H9 (cell line): ENCODE measurements around the gene ARHGAP26. TPM values are rescaled to one million over a fixed set of nuclear protein-coding genes. Genes with fewer than 3 reads are reported as not detected.

Experiments used
- DNase-seq: peaks from one replicate; pipeline ENCODE4 v3.0.0-alpha.2; 2017
- H2AFZ ChIP-seq: one replicate; pipeline ENCODE4 v1.6.1; 2013; ENCODE audit warnings: mild to moderate bottlenecking, low read length, control low read depth, moderate library complexity
- H2AK5ac ChIP-seq: 2 replicates; pipeline ENCODE4 v1.6.1; 2013; ENCODE audit warnings: low read length, control low read depth, mixed read lengths; ENCODE audit not compliant: insufficient read length
- H2BK120ac ChIP-seq: one replicate; pipeline ENCODE4 v1.6.1; 2013; ENCODE audit warnings: low read depth, mild to moderate bottlenecking, low read length, control low read depth, inconsistent platforms; ENCODE audit not compliant: poor library complexity, severe bottlenecking
- H2BK12ac ChIP-seq: 2 replicates; pipeline ENCODE4 v1.6.1; 2013; ENCODE audit warnings: low read length, control low read depth, mixed read lengths, low read depth; ENCODE audit not compliant: insufficient read length
- H2BK15ac ChIP-seq: 2 replicates; pipeline ENCODE4 v1.6.1; 2013; ENCODE audit warnings: low read depth, low read length, control low read depth
- H2BK20ac ChIP-seq: one replicate; pipeline ENCODE4 v1.6.1; 2013; ENCODE audit warnings: low read depth, mild to moderate bottlenecking, low read length, control low read depth, inconsistent platforms; ENCODE audit not compliant: poor library complexity, severe bottlenecking
- H2BK5ac ChIP-seq: 2 replicates; pipeline ENCODE4 v1.6.1; 2013; ENCODE audit warnings: low read length, control low read depth, mixed read lengths; ENCODE audit not compliant: insufficient read length
- H3K14ac ChIP-seq: 2 replicates; pipeline ENCODE4 v1.6.1; 2013; ENCODE audit warnings: low read length, control low read depth; ENCODE audit not compliant: insufficient read depth
- H3K18ac ChIP-seq: 2 replicates; pipeline ENCODE4 v1.6.1; 2013; ENCODE audit warnings: low read depth, mild to moderate bottlenecking, mixed read lengths, low read length, control low read depth; ENCODE audit not compliant: insufficient read length
- H3K23ac ChIP-seq: 2 replicates; pipeline ENCODE4 v1.6.1; 2013; ENCODE audit warnings: low read length, control low read depth, mixed read lengths, low read depth; ENCODE audit not compliant: insufficient read length
- H3K23me2 ChIP-seq: 2 replicates; pipeline ENCODE4 v1.6.1; 2013; ENCODE audit warnings: low read depth, mild to moderate bottlenecking, mixed read lengths, low read length, control low read depth; ENCODE audit not compliant: insufficient read length, poor library complexity, severe bottlenecking
- H3K27ac ChIP-seq: 2 replicates; pipeline ENCODE4 v1.5.1; 2013; ENCODE audit warnings: low read length, control low read depth, mixed read lengths, low read depth; ENCODE audit not compliant: insufficient read length
- H3K27me3 ChIP-seq: 2 replicates; pipeline ENCODE4 v1.6.1; 2013; ENCODE audit warnings: low read length, control low read depth, inconsistent platforms; ENCODE audit not compliant: insufficient read depth
- H3K4ac ChIP-seq: 2 replicates; pipeline ENCODE4 v1.6.1; 2013; ENCODE audit warnings: low read depth, mild to moderate bottlenecking, control low read depth, inconsistent platforms, low read length, moderate library complexity
- H3K4me1 ChIP-seq: 2 replicates; pipeline ENCODE4 v1.6.1; 2013; ENCODE audit warnings: low read length, control low read depth, inconsistent platforms; ENCODE audit not compliant: insufficient read depth
- H3K4me2 ChIP-seq: 2 replicates; pipeline ENCODE4 v1.6.1; 2013; ENCODE audit warnings: low read length, control low read depth, mixed read lengths; ENCODE audit not compliant: insufficient read length, insufficient read depth
- H3K56ac ChIP-seq: 2 replicates; pipeline ENCODE4 v1.6.1; 2013; ENCODE audit warnings: low read depth, mild to moderate bottlenecking, mixed read lengths, low read length, control low read depth; ENCODE audit not compliant: insufficient read length
- H3K79me1 ChIP-seq: 2 replicates; pipeline ENCODE4 v1.6.1; 2013; ENCODE audit warnings: low read depth, mild to moderate bottlenecking, moderate library complexity, low read length, control low read depth, inconsistent platforms; ENCODE audit not compliant: insufficient read depth, poor library complexity, severe bottlenecking
- H3K79me2 ChIP-seq: 2 replicates; pipeline ENCODE4 v1.6.1; 2013; ENCODE audit warnings: low read length, control low read depth, inconsistent platforms; ENCODE audit not compliant: insufficient read depth
- H3K9ac ChIP-seq: 2 replicates; pipeline ENCODE4 v1.6.1; 2013; ENCODE audit warnings: low read length, control low read depth, mixed read lengths; ENCODE audit not compliant: insufficient read length; ENCODE audit errors: extremely low read depth
- H3K9me3 ChIP-seq: one replicate; pipeline ENCODE4 v1.6.1; 2013; ENCODE audit warnings: low read depth, low read length, inconsistent platforms; ENCODE audit not compliant: control insufficient read depth
- H3T11ph ChIP-seq: one replicate; pipeline ENCODE4 v1.6.1; 2013; ENCODE audit warnings: mild to moderate bottlenecking, low read length, control low read depth, inconsistent platforms
- H4K20me1 ChIP-seq: one replicate; pipeline ENCODE4 v1.6.1; 2013; ENCODE audit not compliant: control insufficient read depth, insufficient read length, insufficient read depth
- H4K5ac ChIP-seq: 2 replicates; pipeline ENCODE4 v1.6.1; 2013; ENCODE audit warnings: low read depth, mild to moderate bottlenecking, mixed read lengths, low read length, control low read depth; ENCODE audit not compliant: insufficient read length
- H4K8ac ChIP-seq: replicated peaks from 2 replicates; pipeline ENCODE4 v1.6.1; 2013; ENCODE audit warnings: low read length, control low read depth, mixed read lengths, low read depth; ENCODE audit not compliant: insufficient read length
- H4K91ac ChIP-seq: 2 replicates; pipeline ENCODE4 v1.6.1; 2013; ENCODE audit warnings: low read depth, mild to moderate bottlenecking, moderate library complexity, mixed read lengths, low read length, control low read depth; ENCODE audit not compliant: insufficient read length
- H3K27ac Mint-ChIP-seq, 3 experiments: 2 replicates in 2 of 3; 3 replicates in 1 of 3; pipeline ENCODE4 v1.8.0; 2020 to 2021; ENCODE audit warnings: mixed read lengths in 3 of 3, mild to moderate bottlenecking in 1 of 3, moderate library complexity in 1 of 3
- H3K27me3 Mint-ChIP-seq: 2 replicates; pipeline ENCODE4 v1.8.0; 2021; ENCODE audit warnings: low read depth, mild to moderate bottlenecking, moderate library complexity, mixed read lengths
- H3K36me3 Mint-ChIP-seq, 3 experiments: 2 replicates in 2 of 3; 3 replicates in 1 of 3; pipeline ENCODE4 v1.8.0; 2020 to 2021; ENCODE audit warnings: low read depth in 3 of 3, mixed read lengths in 3 of 3; ENCODE audit not compliant: insufficient read depth in 1 of 3
- H3K4me1 Mint-ChIP-seq, 2 experiments: 2 replicates each; pipeline ENCODE4 v1.8.0; 2020; ENCODE audit warnings: mixed read lengths in 2 of 2
- H3K4me3 Mint-ChIP-seq, 2 experiments: 2 replicates in 1 of 2; 3 replicates in 1 of 2; pipeline ENCODE4 v1.8.0; 2020 to 2021; ENCODE audit warnings: mild to moderate bottlenecking in 2 of 2, mixed read lengths in 2 of 2, moderate library complexity in 1 of 2
- H3K9me3 Mint-ChIP-seq, 2 experiments: 2 replicates in 1 of 2; 3 replicates in 1 of 2; pipeline ENCODE4 v1.8.0; 2020; ENCODE audit warnings: mild to moderate bottlenecking in 2 of 2, mixed read lengths in 2 of 2, moderate library complexity in 1 of 2
- CTCF ChIP-seq: fragments of 200-600 bp; sonication (generic); conservative IDR thresholded peaks from 3 replicates; pipeline ENCODE4 v1.8.0; 2021; ENCODE audit warnings: antibody characterized with exemption, mild to moderate bottlenecking
- WGBS: extraction: QIAGEN DNeasy Blood & Tissue Kit; methylation state at CpG from one replicate; pipeline ENCODE4 v1.1.7; 2013; ENCODE audit warnings: missing lambda C conversion rate, low lambda C conversion rate, mixed read lengths; ENCODE audit not compliant: insufficient read length; ENCODE audit errors: extremely low coverage; 5-methylcytosine and 5-hydroxymethylcytosine counted together
- total RNA-seq: library from RNA; stranded (reverse); gene quantifications from 2 replicates; pipeline ENCODE4 v1.2.1, GENCODE V29; 2021

Gene ARHGAP26
- total RNA-seq, 1 experiment from 2014 or later = 13.8 TPM

GRCh38 chr5:143258559-143259253 is 488.5 kb downstream of the ARHGAP26 start:
- no peaks in the 10 kb centered on the region for H3K79me1 ChIP-seq
- no peak overlapping the region for H3K18ac ChIP-seq
- H4K91ac ChIP-seq = no peak overlapping the region
- H3K4me1 Mint-ChIP-seq = peaks cover 0 to 3% of the 10 kb centered on the region in 2 experiments; a peak in 1 of 4 replicates
- H3K36me3 Mint-ChIP-seq = no peaks in the 10 kb centered on the region; a peak in 2 of 7 replicates
- no peak overlapping the region for H3T11ph ChIP-seq
- no CpG with 5 or more reads among the region's 12 CpGs for WGBS
- H3K9ac ChIP-seq = no peak overlapping the region
- DNase-seq = no peak
- H4K20me1 ChIP-seq = no peaks in the 10 kb centered on the region
- no peak overlapping the region for H3K14ac ChIP-seq
- no peak overlapping the region for H3K4ac ChIP-seq
- no peak overlapping the region for H2BK120ac ChIP-seq
- H3K4me1 ChIP-seq = no peaks in the 10 kb centered on the region; the same call in 1 of the 2 replicates
- H2AK5ac ChIP-seq = no peak overlapping the region
- H3K56ac ChIP-seq = no peak overlapping the region
- H3K27me3 Mint-ChIP-seq = no peaks in the 10 kb centered on the region; the same call in 1 of the 2 replicates
- no peaks in the 10 kb centered on the region for H3K27me3 ChIP-seq
- no peak overlapping the region for H3K23ac ChIP-seq
- H3K27ac ChIP-seq = no peak overlapping the region
- no peaks in the 10 kb centered on the region for H3K23me2 ChIP-seq
- no peaks in the 10 kb centered on the region for H3K9me3 ChIP-seq
- no peaks in the 10 kb centered on the region for H3K79me2 ChIP-seq
- no peak overlapping the region; a peak in 1 of 7 replicates for H3K27ac Mint-ChIP-seq
- H4K8ac ChIP-seq = no peak overlapping the region
- no peak overlapping the region for H2AFZ ChIP-seq
- no peak overlapping the region for H3K4me3 Mint-ChIP-seq
- no peak overlapping the region for H2BK20ac ChIP-seq
- H2BK15ac ChIP-seq = no peak overlapping the region
- no peak overlapping the region for H3K4me2 ChIP-seq
- TF ChIP-seq CTCF = no peak
- H2BK5ac ChIP-seq = no peak overlapping the region
- no peak overlapping the region for H2BK12ac ChIP-seq
- no peaks in the 10 kb centered on the region for H3K9me3 Mint-ChIP-seq
- H4K5ac ChIP-seq = no peak overlapping the region
